T-cell (primary cell): ENCODE measurements around the gene GGA1. TPM values are rescaled to one million over a fixed set of nuclear protein-coding genes. Genes with fewer than 3 reads are reported as not detected.

Source experiments
- ATAC-seq, 4 experiments: fragments of 200-7000 bp in 3 of 4; fragments of 150-1000 bp in 1 of 4; cut with Tn5 transposase; replicated peaks in 1 of 4; 1 replicate in 3 of 4; 2 replicates in 1 of 4; pipeline ENCODE4 v1.10.0; 2021; ENCODE audit warnings: moderate library complexity in 3 of 4, mild to moderate bottlenecking in 2 of 4, moderate number of reproducible peaks in 1 of 4
- CTCF ChIA-PET, 2 donors: fragments of 300-600 bp; sonication (Branson Sonifier 250); formaldehyde crosslinking; loops; one replicate each; lab custom pipeline; 2022; ENCODE audit warnings: antibody characterized with exemption in 2 of 2; lab: Charles Lee
- POLR2A ChIA-PET, 2 donors: fragments of 300-600 bp; sonication (Branson Sonifier 250); formaldehyde crosslinking; loops; one replicate each; lab custom pipeline; 2022; ENCODE audit warnings: antibody characterized with exemption in 2 of 2; lab: Charles Lee
- DNase-seq, 35 experiments: peaks; one replicate each; pipeline versions ENCODE4 v3.0.0 to v3.0.0-alpha.2; 2013 to 2023
- H3K27ac ChIP-seq: one replicate; pipeline ENCODE4 v1.5.1; 2013; ENCODE audit warnings: low read length
- H3K27me3 ChIP-seq, 2 experiments: replicated peaks in 1 of 2; 1 replicate in 1 of 2; 2 replicates in 1 of 2; pipeline versions ENCODE4 v1.6.1 to v1.7.0; 2013; ENCODE audit warnings: low read length in 1 of 2, mixed read lengths in 1 of 2; ENCODE audit not compliant: control insufficient read depth in 2 of 2, insufficient read depth in 2 of 2; ENCODE audit errors: extremely low read depth in 1 of 2
- H3K36me3 ChIP-seq, 2 donors: 1 replicate in 1 of 2; 2 replicates in 1 of 2; pipeline versions ENCODE4 v1.6.1 to v1.7.0; 2013; ENCODE audit warnings: low read length in 1 of 2; ENCODE audit not compliant: control insufficient read depth in 2 of 2, insufficient read depth in 1 of 2; ENCODE audit errors: extremely low read depth in 1 of 2
- H3K4me1 ChIP-seq, 2 experiments: 1 replicate in 1 of 2; 2 replicates in 1 of 2; pipeline versions ENCODE4 v1.6.1 to v1.7.0; 2013; ENCODE audit warnings: low read length in 2 of 2, mixed read lengths in 1 of 2; ENCODE audit not compliant: insufficient read depth in 2 of 2, control insufficient read depth in 1 of 2; ENCODE audit errors: extremely low read depth in 1 of 2
- H3K4me3 ChIP-seq, 2 donors: 1 replicate in 1 of 2; 2 replicates in 1 of 2; pipeline versions ENCODE4 v1.5.1 to v1.7.0; 2013; ENCODE audit warnings: mild to moderate bottlenecking in 2 of 2, low read length in 1 of 2, moderate library complexity in 1 of 2; ENCODE audit not compliant: control insufficient read depth in 1 of 2; ENCODE audit errors: extremely low read depth in 1 of 2
- H3K9me3 ChIP-seq: 2 replicates; pipeline ENCODE4 v1.7.0; 2013
- H3K27ac Mint-ChIP-seq, 2 donors: one replicate each; pipeline ENCODE4 v1.8.0; 2020 to 2021; ENCODE audit warnings: mild to moderate bottlenecking in 2 of 2, mixed read lengths in 2 of 2
- H3K27me3 Mint-ChIP-seq, 2 donors: one replicate each; pipeline ENCODE4 v1.8.0; 2021 to 2022; ENCODE audit warnings: mixed read lengths in 2 of 2
- H3K36me3 Mint-ChIP-seq: one replicate; pipeline ENCODE4 v1.8.0; 2021; ENCODE audit warnings: mixed read lengths
- H3K4me1 Mint-ChIP-seq, 3 donors: one replicate each; pipeline ENCODE4 v1.8.0; 2020 to 2022; ENCODE audit warnings: mixed read lengths in 3 of 3, mild to moderate bottlenecking in 1 of 3
- H3K4me3 Mint-ChIP-seq, 3 donors: one replicate each; pipeline ENCODE4 v1.8.0; 2020 to 2022; ENCODE audit warnings: mild to moderate bottlenecking in 3 of 3, mixed read lengths in 3 of 3, moderate library complexity in 3 of 3
- H3K9me3 Mint-ChIP-seq, 3 donors: one replicate each; pipeline ENCODE4 v1.8.0; 2020 to 2022; ENCODE audit warnings: mixed read lengths in 3 of 3
- WGBS: methylation state at CpG from one replicate; pipeline ENCODE4 v1.1.5; 2013; ENCODE audit warnings: missing lambda C conversion rate; ENCODE audit not compliant: insufficient coverage; 5-methylcytosine and 5-hydroxymethylcytosine counted together
- total RNA-seq, 35 experiments: library from RNA in 6 of 35; stranded (reverse) in 6 of 35; fragments of 120-200 nt in 1 of 35; gene quantifications; one replicate each; pipeline versions ENCODE4 v1.2.1 to v1.2.4 and lab custom pipeline; 2013 to 2026

GGA1 gene
- total RNA-seq, 5 donors from 2014 or later (not counting 1 experiment from before 2014, with no cell fraction given) = 83.8 to 105 (median 97.7) TPM

DNA sequence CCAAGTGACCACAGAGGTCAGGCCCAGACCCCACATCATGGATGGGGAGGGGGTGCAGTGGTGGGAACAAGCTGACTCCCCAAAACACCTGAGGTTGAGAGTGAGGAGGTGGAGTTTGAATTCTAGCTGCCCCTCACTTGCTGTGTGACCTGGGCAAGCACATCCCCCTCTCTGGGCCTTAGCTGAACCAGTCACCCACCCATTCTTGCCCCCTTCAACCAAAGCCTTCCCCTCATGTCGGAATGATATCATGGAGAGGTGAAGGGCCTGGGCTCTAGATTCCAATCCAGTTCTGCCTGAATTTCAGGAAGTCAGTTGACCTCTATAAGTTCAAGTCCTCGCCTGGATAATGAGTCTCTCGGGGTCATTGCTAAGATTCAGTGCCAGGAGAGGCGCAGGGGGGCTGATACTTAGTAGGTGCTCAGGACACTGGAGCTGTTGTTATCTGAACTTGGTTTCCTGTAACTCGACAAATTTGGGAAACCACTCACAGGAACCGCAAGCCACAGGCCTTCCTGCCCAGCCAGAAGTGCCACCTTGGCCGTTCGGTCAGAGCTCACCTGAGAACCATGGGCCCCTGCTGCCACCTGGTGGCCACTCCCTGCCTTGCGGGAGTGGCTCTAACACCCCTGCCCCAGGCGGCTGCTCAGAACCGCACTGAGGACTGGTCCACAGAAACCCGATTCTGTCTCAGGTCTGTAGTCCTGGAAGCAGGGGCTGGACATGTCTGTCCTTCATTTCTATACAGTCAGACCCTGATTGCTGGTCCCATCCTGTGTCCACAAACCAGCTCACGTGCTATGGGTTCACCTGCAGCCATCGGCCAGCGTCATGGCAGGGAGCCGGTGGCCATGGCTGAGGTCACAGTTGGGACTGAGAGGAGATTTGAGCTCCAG is 41.5 kb upstream of the GGA1 start:
- H3K9me3 ChIP-seq = no peaks in the 10 kb centered on the region
- Mint-ChIP-seq H3K27ac (peak overlapping the region; percentile 16 to 19), H3K4me3 (peak overlapping the region; percentile 41 to 70 (median 51)), H3K27me3 (peaks cover 6 to 26% of the 10 kb centered on the region in 2 donors), H3K36me3 (no peaks in the 10 kb centered on the region), H3K9me3 (no peaks in the 10 kb centered on the region), H3K4me1 (peaks cover 19 to 25% (median 25%) of the 10 kb centered on the region in 3 donors)
- peak overlapping the region in 1 of 2 donors; percentile 32 for H3K4me3 ChIP-seq
- H3K4me1 ChIP-seq = peaks cover 13 to 29% of the 10 kb centered on the region in 2 experiments
- ATAC-seq (peak; percentile 87 to 93 (median 89)), DNase-seq (peak; percentile 68 to 93 (median 84))
- no peak overlapping the region for H3K27ac ChIP-seq
- H3K36me3 ChIP-seq = no peaks in the 10 kb centered on the region
- 28% methylated on average over 15 of the region's 16 CpGs for WGBS
- ChIA-PET CTCF (interaction anchor here (0.5 to 4.2 kb wide), 24 partner anchors 8 to 445 kb away, joined by 3 to 59 read pairs (median 4); partner anchors contain the start of genes LGALS2 (in 1 of the 2) and PDXP (in 1 of the 2)), POLR2A (interaction anchor here in 1 of 2 donors (0.6 kb wide), 1 partner anchor 299 kb away, joined by 3 read pairs; no protein-coding TSS in a partner anchor)
- H3K27me3 ChIP-seq = peaks cover 0 to 65% of the 10 kb centered on the region in 2 experiments

GRCh38 chr22:37568012-37568411 is 40.6 kb upstream of the GGA1 start:
- Histone ChIP-seq H3K4me1 (peaks cover 13 to 25% of the 10 kb centered on the region in 2 experiments), H3K36me3 (no peaks in the 10 kb centered on the region), H3K9me3 (no peaks in the 10 kb centered on the region), H3K27ac (no peak overlapping the region), H3K4me3 (no peak overlapping the region), H3K27me3 (peaks cover 0 to 56% of the 10 kb centered on the region in 2 experiments)
- Mint-ChIP-seq H3K9me3 (no peaks in the 10 kb centered on the region), H3K27ac (no peak overlapping the region), H3K4me1 (peaks cover 16 to 22% (median 22%) of the 10 kb centered on the region in 3 donors), H3K27me3 (peaks cover 0 to 19% of the 10 kb centered on the region in 2 donors), H3K4me3 (no peak overlapping the region), H3K36me3 (no peaks in the 10 kb centered on the region)
- ChIA-PET POLR2A (interaction anchor here in 1 of 2 donors (0.6 kb wide), 1 partner anchor 28 kb away, joined by 4 read pairs; no protein-coding TSS in a partner anchor), CTCF (interaction anchor here (0.6 to 4.2 kb wide), 8 partner anchors 12 to 90 kb away, joined by 3 to 59 read pairs (median 5); partner anchors contain the start of gene LGALS2 (in 1 of the 2))
- DNase-seq (no peak), ATAC-seq (no peak)
- WGBS = 88% methylated on average over 12 of the region's 15 CpGs

DNA sequence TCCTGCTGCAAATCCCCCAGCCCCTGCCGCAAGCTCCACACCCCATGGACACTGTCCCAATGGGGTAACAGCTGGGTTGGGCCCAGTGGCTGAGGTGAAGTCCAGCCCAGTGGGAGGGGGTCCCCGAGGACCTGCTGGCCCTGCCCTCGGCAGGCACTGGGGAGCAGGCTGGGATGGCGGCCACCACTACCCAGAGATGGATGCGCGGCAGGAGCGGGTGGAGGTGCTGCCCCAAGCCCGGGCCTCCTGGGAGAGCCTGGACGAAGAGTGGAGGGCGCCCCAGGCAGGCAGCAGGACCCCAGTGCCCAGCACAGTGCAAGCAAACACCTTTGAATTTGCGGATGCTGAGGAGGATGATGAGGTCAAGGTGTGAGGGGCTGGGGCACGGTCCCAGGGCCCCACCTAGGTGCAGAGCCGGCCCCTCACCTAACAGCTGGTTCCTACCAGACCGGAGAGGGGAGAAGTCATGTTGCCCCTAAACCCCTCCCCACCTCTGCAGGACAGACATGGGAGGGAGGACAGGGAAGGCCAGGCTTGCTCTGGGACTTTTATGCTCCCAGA is 40.1 kb upstream of the GGA1 start:
- no peak overlapping the region for H3K27ac Mint-ChIP-seq
- POLR2A ChIA-PET = interaction anchor here in 1 of 2 donors (0.6 kb wide), 1 partner anchor 28 kb away, joined by 4 read pairs; no protein-coding TSS in a partner anchor
- 87% methylated on average over 9 of the region's 14 CpGs for WGBS

DNA sequence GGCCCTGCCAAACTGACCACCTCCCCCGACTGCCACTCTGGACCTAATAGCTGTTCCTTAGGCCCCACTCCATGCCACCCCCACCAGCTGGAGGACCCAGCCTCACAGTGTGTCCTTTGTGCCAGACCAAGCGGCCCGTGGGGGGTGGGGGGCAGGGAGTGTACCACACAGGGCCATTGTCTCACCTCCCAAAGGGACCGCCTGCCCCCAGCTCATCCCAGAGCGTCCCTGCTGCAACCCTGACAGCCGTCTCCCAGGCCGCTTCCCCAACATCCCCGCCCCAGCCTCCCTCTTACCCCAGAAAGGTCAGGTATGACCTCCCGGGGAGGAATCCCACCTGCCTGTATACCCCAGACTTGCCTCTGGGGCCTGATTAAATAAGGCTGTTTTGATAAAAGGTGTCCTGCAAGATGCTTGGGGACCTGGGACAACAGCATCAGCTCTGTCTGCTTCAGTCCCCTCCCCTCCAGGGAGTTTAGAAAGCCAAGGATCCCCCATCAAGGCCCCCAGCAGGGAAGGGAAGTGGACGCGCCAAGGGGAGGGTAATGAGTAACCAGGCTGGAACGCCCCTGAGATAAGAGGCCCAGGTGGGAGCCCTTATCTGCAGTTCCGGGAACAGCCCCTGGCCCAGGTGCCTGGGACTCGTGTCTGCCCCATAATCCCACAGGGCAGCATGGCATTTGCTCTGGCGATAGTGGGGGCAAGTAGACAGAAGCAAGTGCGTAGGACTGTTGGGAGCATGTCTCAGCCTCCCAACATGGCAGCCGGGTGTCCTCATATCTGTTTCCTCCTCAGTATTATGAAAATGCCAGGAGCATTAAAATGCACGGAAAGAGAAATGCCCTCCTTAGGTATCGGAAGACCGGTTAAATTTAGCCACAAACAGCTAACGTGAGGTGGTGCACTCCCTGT is 39.4 kb upstream of the GGA1 start:
- 84% methylated on average over 8 of the region's 21 CpGs for WGBS
- Mint-ChIP-seq H3K9me3 (no peaks in the 10 kb centered on the region), H3K4me3 (no peak overlapping the region), H3K36me3 (no peaks in the 10 kb centered on the region), H3K27me3 (peaks cover 0 to 9% of the 10 kb centered on the region in 2 donors), H3K27ac (no peak overlapping the region), H3K4me1 (peaks cover 16 to 22% (median 20%) of the 10 kb centered on the region in 3 donors)
- ATAC-seq (no peak), DNase-seq (no peak)
- H3K27ac ChIP-seq = no peak overlapping the region
- ChIA-PET CTCF (interaction anchor here in 1 of 2 donors (1.4 kb wide), 1 partner anchor 30 kb away, joined by 5 read pairs; no protein-coding TSS in a partner anchor), POLR2A (no interaction called here)
- no peaks in the 10 kb centered on the region for H3K36me3 ChIP-seq
- H3K4me1 ChIP-seq = peaks cover 13 to 25% of the 10 kb centered on the region in 2 experiments
- peaks cover 0 to 46% of the 10 kb centered on the region in 2 experiments for H3K27me3 ChIP-seq
- H3K4me3 ChIP-seq = no peak overlapping the region
- H3K9me3 ChIP-seq = no peaks in the 10 kb centered on the region

More for the DNA sequence above, 40.1 kb upstream of the GGA1 start:
- DNase-seq (no peak), ATAC-seq (no peak)
- Mint-ChIP-seq H3K4me3 (no peak overlapping the region), H3K4me1 (peaks cover 16 to 22% (median 22%) of the 10 kb centered on the region in 3 donors), H3K36me3 (no peaks in the 10 kb centered on the region), H3K9me3 (no peaks in the 10 kb centered on the region), H3K27me3 (peaks cover 0 to 14% of the 10 kb centered on the region in 2 donors)
- Histone ChIP-seq H3K4me3 (no peak overlapping the region), H3K27me3 (peaks cover 0 to 53% of the 10 kb centered on the region in 2 experiments), H3K4me1 (peaks cover 13 to 25% of the 10 kb centered on the region in 2 experiments), H3K27ac (no peak overlapping the region), H3K9me3 (no peaks in the 10 kb centered on the region), H3K36me3 (no peaks in the 10 kb centered on the region)
- CTCF ChIA-PET = interaction anchor here in 1 of 2 donors (0.6 kb wide), 2 partner anchors 11 to 26 kb away, joined by 5 read pairs; partner anchors contain the start of gene LGALS2

- Mint-ChIP-seq H3K27ac (no peak overlapping the region), H3K36me3 (no peaks in the 10 kb centered on the region), H3K27me3 (peaks cover 0 to 9% of the 10 kb centered on the region in 2 donors), H3K4me1 (peaks cover 16 to 22% (median 20%) of the 10 kb centered on the region in 3 donors), H3K4me3 (no peak overlapping the region), H3K9me3 (no peaks in the 10 kb centered on the region)
- DNase-seq = no peak
- H3K27ac ChIP-seq = no peak overlapping the region
- H3K36me3 ChIP-seq = no peaks in the 10 kb centered on the region
- no peaks in the 10 kb centered on the region for H3K9me3 ChIP-seq
- ChIA-PET CTCF (interaction anchor here in 1 of 2 donors (1.4 kb wide), 1 partner anchor 31 kb away, joined by 5 read pairs; no protein-coding TSS in a partner anchor), POLR2A (interaction anchor here in 1 of 2 donors (0.6 kb wide), 1 partner anchor 18 kb away, joined by 4 read pairs; no protein-coding TSS in a partner anchor)
- no peak for ATAC-seq
- H3K4me1 ChIP-seq = peaks cover 13 to 25% of the 10 kb centered on the region in 2 experiments
- no peak overlapping the region for H3K4me3 ChIP-seq
- peaks cover 0 to 40% of the 10 kb centered on the region in 2 experiments for H3K27me3 ChIP-seq
- 80% methylated on average over 8 of the region's 9 CpGs for WGBS
Measured at GRCh38 chr22:37569921-37570660, 38.5 kb upstream of the GGA1 start.
